ENCODE data around the gene PARD3.

DNA sequence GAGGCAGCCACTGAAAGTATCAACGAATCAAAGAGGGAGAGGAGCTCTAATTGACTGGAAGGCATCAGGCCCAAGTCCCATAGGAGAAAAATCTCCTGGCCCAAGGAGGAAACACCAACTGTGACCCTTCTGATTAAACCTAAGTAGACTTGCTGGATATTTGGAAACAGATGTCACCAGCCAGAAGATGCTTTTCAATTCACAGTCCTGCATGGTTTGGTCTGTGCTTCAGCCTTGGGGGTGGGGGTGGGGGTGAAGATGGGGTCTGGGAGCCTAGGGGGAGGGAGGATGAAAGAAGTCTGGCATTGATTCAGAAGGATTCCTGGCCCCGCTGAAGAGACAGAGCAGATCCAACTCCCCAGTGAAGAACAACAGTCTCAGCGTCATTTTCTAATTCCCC lies 623.7 kb downstream of the PARD3 start:
- no peak for TF ChIP-seq POLR2A (IDR thresholded peaks at IDR 0.05)
- TF ChIP-seq CTCF (IDR thresholded peaks at IDR 0.05): no peak
